Panc1 (cell line): ENCODE measurements around the gene THAP10. TPM values are rescaled to one million over a fixed set of nuclear protein-coding genes. Genes with fewer than 3 reads are reported as not detected.

Experiments
- ATAC-seq: fragments of 200-7000 bp; cut with Tn5 transposase; 2 replicates; pipeline ENCODE4 v1.9.1; 2020; ENCODE audit warnings: mild to moderate bottlenecking, moderate library complexity
- BruUV-seq: library from RNA; stranded (reverse); fragments of 400-500 nt; replicated peaks from 2 replicates; lab custom pipeline; 2021; lab: Mats Ljungman, UMichigan
- CTCF ChIA-PET: fragments of 300-600 bp; sonication (Branson Sonifier 250); formaldehyde crosslinking; loops from one replicate; lab custom pipeline; 2022; ENCODE audit warnings: antibody characterized with exemption; lab: Charles Lee
- POLR2A ChIA-PET: fragments of 300-600 bp; sonication (Branson Sonifier 250); formaldehyde crosslinking; loops from one replicate; lab custom pipeline; 2022; ENCODE audit warnings: antibody characterized with exemption; lab: Charles Lee
- DNase-seq: peaks from one replicate; pipeline ENCODE4 v3.0.0-alpha.2; 2010; ENCODE audit warnings: low read depth, low spot score
- H3K27ac ChIP-seq: 2 replicates; pipeline ENCODE4 v1.5.1; 2011; ENCODE audit warnings: mild to moderate bottlenecking, low read length, inconsistent platforms
- H3K27me3 ChIP-seq: fragments of 200-500 bp; sonication (Bioruptor generic); 2 replicates; pipeline ENCODE4 v1.6.0; 2014; ENCODE audit warnings: low read length, inconsistent platforms; ENCODE audit not compliant: control insufficient read depth, insufficient read depth
- H3K36me3 ChIP-seq: fragments of 200-500 bp; sonication (Bioruptor generic); 2 replicates; pipeline ENCODE4 v1.5.1; 2014; ENCODE audit warnings: inconsistent platforms, mild to moderate bottlenecking, low read length, moderate library complexity; ENCODE audit not compliant: control insufficient read depth, insufficient read depth
- H3K4me1 ChIP-seq: 2 replicates; pipeline ENCODE4 v1.5.1; 2011; ENCODE audit warnings: inconsistent platforms, mild to moderate bottlenecking, low read length, moderate library complexity; ENCODE audit not compliant: control insufficient read depth, insufficient read depth
- H3K4me3 ChIP-seq, 2 experiments: 2 replicates each; pipeline ENCODE4 v1.5.1; 2011 to 2012; ENCODE audit warnings: low read depth in 2 of 2, low read length in 2 of 2, mild to moderate bottlenecking in 2 of 2, inconsistent platforms in 1 of 2, moderate library complexity in 1 of 2
- H3K9me3 ChIP-seq: fragments of 200-500 bp; sonication (Bioruptor generic); 2 replicates; pipeline ENCODE4 v1.5.1; 2014; ENCODE audit warnings: low read depth, mild to moderate bottlenecking, inconsistent platforms, low read length, moderate library complexity; ENCODE audit not compliant: control insufficient read depth, insufficient read depth
- POLR2AphosphoS5 ChIP-seq: IDR thresholded peaks from 2 replicates; pipeline ENCODE4 v1.6.1; 2012; ENCODE audit warnings: mild to moderate bottlenecking, low read depth, low read length, moderate library complexity
- SIN3A ChIP-seq: IDR thresholded peaks from 2 replicates; pipeline ENCODE4 v1.6.1; 2012; ENCODE audit warnings: low read depth, mild to moderate bottlenecking, low read length, moderate library complexity, borderline replicate concordance; ENCODE audit not compliant: insufficient read depth
- TCF7L2 ChIP-seq: IDR thresholded peaks from 2 replicates; pipeline ENCODE4 v1.6.1; 2011; ENCODE audit warnings: mild to moderate bottlenecking, low read depth, low read length, inconsistent platforms
- in situ Hi-C: cut with HindIII; loops from 2 replicates; pipeline ENCODE4 v1.10.0; 2016; ENCODE audit warnings: low sequenced_read_pairs, low pct_unique_long_range_greater_than_20kb
- intact Hi-C: fragments of 100-400 bp; cut with micrococcal nuclease; formaldehyde crosslinking; loops from one replicate; pipeline ENCODE4 v1.10.0; 2022; ENCODE audit not compliant: unreplicated experiment
- total RNA-seq: library from RNA; stranded (reverse); gene quantifications from one replicate; pipeline ENCODE4 v1.2.1, GENCODE V29; 2021; ENCODE audit not compliant: unreplicated experiment
- TF ChIP-seq, protein P1 (sequence below), 2 experiments: IDR thresholded peaks; 2 replicates each; pipeline ENCODE4 v1.6.1; 2011 to 2012; ENCODE audit warnings: low read depth in 2 of 2, control low read depth in 1 of 2, low read length in 1 of 2, mild to moderate bottlenecking in 1 of 2, moderate library complexity in 1 of 2; ENCODE audit not compliant: insufficient read depth in 1 of 2
- TF ChIP-seq, protein P2 (sequence below): fragments of 450-650 bp; IDR thresholded peaks from 2 replicates; pipeline ENCODE4 v1.5.1; 2017; ENCODE audit warnings: mild to moderate bottlenecking

Gene THAP10
- total RNA-seq, 1 experiment from 2014 or later: 6.7 TPM

DNA sequence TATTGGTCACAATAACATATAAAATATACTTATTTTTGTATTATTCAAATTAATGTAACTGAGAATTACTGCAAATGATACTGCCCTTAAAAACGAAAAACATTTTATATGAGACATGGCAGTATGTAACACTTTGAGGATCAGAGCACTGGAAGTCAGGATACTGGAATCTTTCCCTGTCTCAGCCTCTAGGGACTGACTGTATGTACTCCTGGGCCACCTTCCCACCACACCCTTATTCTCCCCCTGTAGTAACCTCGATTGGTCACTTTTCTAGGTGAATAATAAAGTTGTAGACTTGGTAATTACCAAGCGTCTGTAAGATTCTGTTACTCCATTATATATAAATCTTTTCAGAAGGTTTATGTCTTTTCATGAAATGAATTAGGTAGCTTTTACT, 43.4 kb upstream of the THAP10 start:
- intact Hi-C loops (no loop called here), in situ Hi-C loops (no loop called here)
- ChIA-PET POLR2A (no interaction called here), CTCF (interaction anchor here (0.8 kb wide), 1 partner anchor 107 kb away, joined by 3 read pairs; no protein-coding TSS in a partner anchor)
- Histone ChIP-seq H3K27ac (no peak overlapping the region), H3K9me3 (no peaks in the 10 kb centered on the region), H3K27me3 (no peaks in the 10 kb centered on the region), H3K4me3 (no peak overlapping the region), H3K36me3 (no peaks in the 10 kb centered on the region), H3K4me1 (no peaks in the 10 kb centered on the region)
- ATAC-seq: 0 out of 2 replicates have a peak, but pooled peaks have one; percentile 53
- DNase-seq: no peak
- TF ChIP-seq SIN3A (no peak), POLR2AphosphoS5 (no peak), TCF7L2 (no peak)
- TF ChIP-seq, protein P1, sequence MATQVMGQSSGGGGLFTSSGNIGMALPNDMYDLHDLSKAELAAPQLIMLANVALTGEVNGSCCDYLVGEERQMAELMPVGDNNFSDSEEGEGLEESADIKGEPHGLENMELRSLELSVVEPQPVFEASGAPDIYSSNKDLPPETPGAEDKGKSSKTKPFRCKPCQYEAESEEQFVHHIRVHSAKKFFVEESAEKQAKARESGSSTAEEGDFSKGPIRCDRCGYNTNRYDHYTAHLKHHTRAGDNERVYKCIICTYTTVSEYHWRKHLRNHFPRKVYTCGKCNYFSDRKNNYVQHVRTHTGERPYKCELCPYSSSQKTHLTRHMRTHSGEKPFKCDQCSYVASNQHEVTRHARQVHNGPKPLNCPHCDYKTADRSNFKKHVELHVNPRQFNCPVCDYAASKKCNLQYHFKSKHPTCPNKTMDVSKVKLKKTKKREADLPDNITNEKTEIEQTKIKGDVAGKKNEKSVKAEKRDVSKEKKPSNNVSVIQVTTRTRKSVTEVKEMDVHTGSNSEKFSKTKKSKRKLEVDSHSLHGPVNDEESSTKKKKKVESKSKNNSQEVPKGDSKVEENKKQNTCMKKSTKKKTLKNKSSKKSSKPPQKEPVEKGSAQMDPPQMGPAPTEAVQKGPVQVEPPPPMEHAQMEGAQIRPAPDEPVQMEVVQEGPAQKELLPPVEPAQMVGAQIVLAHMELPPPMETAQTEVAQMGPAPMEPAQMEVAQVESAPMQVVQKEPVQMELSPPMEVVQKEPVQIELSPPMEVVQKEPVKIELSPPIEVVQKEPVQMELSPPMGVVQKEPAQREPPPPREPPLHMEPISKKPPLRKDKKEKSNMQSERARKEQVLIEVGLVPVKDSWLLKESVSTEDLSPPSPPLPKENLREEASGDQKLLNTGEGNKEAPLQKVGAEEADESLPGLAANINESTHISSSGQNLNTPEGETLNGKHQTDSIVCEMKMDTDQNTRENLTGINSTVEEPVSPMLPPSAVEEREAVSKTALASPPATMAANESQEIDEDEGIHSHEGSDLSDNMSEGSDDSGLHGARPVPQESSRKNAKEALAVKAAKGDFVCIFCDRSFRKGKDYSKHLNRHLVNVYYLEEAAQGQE (IDR thresholded peaks at IDR 0.05; ENCODE audit: insufficient read depth in 1 of 2, low read depth in 2 of 2, low read length in 1 of 2): no peak
- TF ChIP-seq, protein P2, sequence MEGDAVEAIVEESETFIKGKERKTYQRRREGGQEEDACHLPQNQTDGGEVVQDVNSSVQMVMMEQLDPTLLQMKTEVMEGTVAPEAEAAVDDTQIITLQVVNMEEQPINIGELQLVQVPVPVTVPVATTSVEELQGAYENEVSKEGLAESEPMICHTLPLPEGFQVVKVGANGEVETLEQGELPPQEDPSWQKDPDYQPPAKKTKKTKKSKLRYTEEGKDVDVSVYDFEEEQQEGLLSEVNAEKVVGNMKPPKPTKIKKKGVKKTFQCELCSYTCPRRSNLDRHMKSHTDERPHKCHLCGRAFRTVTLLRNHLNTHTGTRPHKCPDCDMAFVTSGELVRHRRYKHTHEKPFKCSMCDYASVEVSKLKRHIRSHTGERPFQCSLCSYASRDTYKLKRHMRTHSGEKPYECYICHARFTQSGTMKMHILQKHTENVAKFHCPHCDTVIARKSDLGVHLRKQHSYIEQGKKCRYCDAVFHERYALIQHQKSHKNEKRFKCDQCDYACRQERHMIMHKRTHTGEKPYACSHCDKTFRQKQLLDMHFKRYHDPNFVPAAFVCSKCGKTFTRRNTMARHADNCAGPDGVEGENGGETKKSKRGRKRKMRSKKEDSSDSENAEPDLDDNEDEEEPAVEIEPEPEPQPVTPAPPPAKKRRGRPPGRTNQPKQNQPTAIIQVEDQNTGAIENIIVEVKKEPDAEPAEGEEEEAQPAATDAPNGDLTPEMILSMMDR: no peak
- BruUV-seq: no TSS peak

DNA sequence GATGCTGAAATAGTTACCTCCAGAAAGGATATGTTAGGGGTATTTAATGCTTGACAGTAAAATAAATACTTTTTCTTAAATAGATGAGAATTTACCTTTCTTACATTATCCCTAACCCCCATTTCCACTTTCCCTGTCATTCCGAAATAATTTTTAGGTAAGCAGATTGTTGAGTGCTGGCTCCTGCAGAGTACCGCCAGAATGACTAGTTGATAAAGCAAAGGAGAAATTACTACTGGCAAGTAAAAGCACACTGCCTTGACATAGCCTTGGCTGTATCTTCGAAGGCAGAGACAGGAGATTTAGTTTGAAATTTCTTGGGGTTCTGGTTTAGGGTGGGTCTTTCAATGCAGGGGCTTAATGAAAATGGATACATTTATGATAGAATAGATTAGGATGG, 41.2 kb upstream of the THAP10 start:
- in situ Hi-C loops: no loop called here
- intact Hi-C loops: no loop called here
- CTCF ChIA-PET: no interaction called here

More for the DNA sequence above, 41.2 kb upstream of the THAP10 start:
- Histone ChIP-seq H3K9me3 (no peaks in the 10 kb centered on the region), H3K4me1 (no peaks in the 10 kb centered on the region), H3K4me3 (no peak overlapping the region), H3K36me3 (no peaks in the 10 kb centered on the region), H3K27me3 (no peaks in the 10 kb centered on the region), H3K27ac (no peak overlapping the region)
- TF ChIP-seq POLR2AphosphoS5 (no peak), TCF7L2 (no peak), SIN3A (no peak)
- TF ChIP-seq, protein P2: no peak
- TF ChIP-seq, protein P1 (IDR thresholded peaks at IDR 0.05; ENCODE audit: insufficient read depth in 1 of 2, low read depth in 2 of 2, low read length in 1 of 2): no peak
- no TSS peak for BruUV-seq
- DNase-seq (no peak), ATAC-seq (no peak)
- POLR2A ChIA-PET: no interaction called here
